Hematopoietic multipotent progenitor cell treated with erythropoietin and hydrocortisone succinate and interleukin-3 and kit ligand, for 8 days (in vitro differentiated cells): ENCODE results near the gene NPW.

Source experiments
- DNase-seq: peaks from one replicate; pipeline ENCODE4 v3.0.0-alpha.2; 2015

NPW gene

GRCh38 chr16:2056077-2056476 is 36.5 kb downstream of the NPW start:
- no peak for DNase-seq

GRCh38 chr16:2056681-2057407 is 37.3 kb downstream of the NPW start:
- no peak for DNase-seq

GRCh38 chr16:2057438-2057837 is 37.9 kb downstream of the NPW start:
- no peak for DNase-seq

GRCh38 chr16:2058420-2058819 is 38.8 kb downstream of the NPW start:
- no peak for DNase-seq

- DNase-seq, result no peak
These were observed 39.3 kb downstream of the NPW start for GRCh38 chr16:2058872-2059271.

GRCh38 chr16:2060346-2060745 is 40.8 kb downstream of the NPW start:
- no peak for DNase-seq

GRCh38 chr16:2061023-2061422 is 41.4 kb downstream of the NPW start:
- no peak for DNase-seq

- DNase-seq, result no peak
These were observed 41.9 kb downstream of the NPW start for GRCh38 chr16:2061526-2061925.

GRCh38 chr16:2062801-2063200 is 43.2 kb downstream of the NPW start:
- no peak for DNase-seq

- DNase-seq, result no peak
These were observed 44.3 kb downstream of the NPW start for GRCh38 chr16:2063861-2064260.

- DNase-seq, result no peak
These were observed 44.9 kb downstream of the NPW start for GRCh38 chr16:2064368-2064945.

GRCh38 chr16:2066139-2066538 is 46.6 kb downstream of the NPW start:
- DNase-seq, result no peak
